Ascending aorta (tissue), 2 donors: ENCODE data around the gene LAMTOR3. TPM values are rescaled to one million over a fixed set of nuclear protein-coding genes. Genes with fewer than 3 reads are reported as not detected.

Source experiments
- DNase-seq, 2 donors: peaks; one replicate each; pipeline ENCODE4 v3.0.0-alpha.2; 2019; ENCODE audit warnings: low spot score in 2 of 2
- H3K27ac ChIP-seq, 2 donors: fragments of 200-600 bp; sonication (generic); one replicate each; pipeline ENCODE4 v1.5.1; 2016 to 2017; ENCODE audit warnings: mild to moderate bottlenecking in 1 of 2
- H3K27me3 ChIP-seq: fragments of 200-600 bp; sonication (generic); one replicate; pipeline ENCODE4 v1.5.1; 2017
- H3K36me3 ChIP-seq, 2 donors: fragments of 200-600 bp; sonication (generic); one replicate each; pipeline ENCODE4 v1.5.1; 2016
- H3K4me1 ChIP-seq, 2 donors: fragments of 200-600 bp; sonication (generic); one replicate each; pipeline ENCODE4 v1.5.1; 2016 to 2017; ENCODE audit warnings: mild to moderate bottlenecking in 1 of 2
- H3K4me3 ChIP-seq, 2 donors: fragments of 200-600 bp; sonication (generic); one replicate each; pipeline ENCODE4 v1.5.1; 2016 to 2017; ENCODE audit warnings: mild to moderate bottlenecking in 1 of 2
- H3K9me3 ChIP-seq, 2 donors: fragments of 200-600 bp; sonication (generic); one replicate each; pipeline ENCODE4 v1.5.1; 2016
- CTCF ChIP-seq, 3 experiments: fragments of 200-600 bp in 2 of 3; fragments of 450-650 bp in 1 of 3; sonication (generic) in 2 of 3; IDR thresholded peaks; one replicate each; pipeline ENCODE4 v1.5.1; 2016 to 2019; ENCODE audit warnings: antibody characterized with exemption in 3 of 3, mild to moderate bottlenecking in 1 of 3, moderate library complexity in 1 of 3
- intact Hi-C: fragments of 100-400 bp; cut with DNase I; formaldehyde crosslinking; loops from one replicate; pipeline ENCODE4 v1.15.1; 2023
- total RNA-seq: library from RNA; depleted of rRNA; stranded (reverse); fragments of >200 nt; gene quantifications from one replicate; pipeline ENCODE4 v1.1.0, GENCODE V29; 2016

LAMTOR3 gene
- total RNA-seq, 1 donor from 2014 or later = 9.6 TPM

DNA sequence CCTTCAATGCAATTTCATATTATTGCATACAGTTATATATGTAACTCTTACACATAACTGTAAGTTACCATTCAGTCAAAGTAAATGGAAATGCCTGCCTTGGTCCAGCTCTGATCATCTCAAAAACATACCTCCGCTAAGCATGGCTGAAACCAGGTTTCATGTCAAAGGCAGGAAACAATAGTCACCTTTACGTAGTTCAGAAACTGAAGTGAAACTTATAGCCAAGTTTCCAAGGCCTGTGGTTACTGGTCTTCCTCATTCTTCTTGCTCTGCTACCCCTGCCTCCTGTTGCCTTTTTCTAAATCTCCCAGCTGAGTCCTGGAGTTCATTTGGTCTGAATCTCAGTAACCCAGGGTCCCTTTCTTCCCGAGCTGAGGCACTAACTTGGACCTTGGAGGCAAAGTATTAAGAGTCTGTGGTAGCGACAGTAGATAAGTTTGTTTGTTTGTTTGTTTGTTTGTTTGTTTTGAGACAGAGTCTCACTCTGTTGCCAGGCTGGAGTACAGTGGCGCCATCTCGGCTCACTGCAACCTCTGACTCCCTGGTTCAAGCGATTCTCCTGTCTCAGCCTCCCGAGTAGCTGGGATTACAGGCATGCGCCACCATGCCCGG lies 46.8 kb downstream of the LAMTOR3 start:
- no peak for DNase-seq
- Histone ChIP-seq H3K4me3 (no peak overlapping the region), H3K27me3 (no peaks in the 10 kb centered on the region), H3K27ac (no peak overlapping the region), H3K9me3 (no peaks in the 10 kb centered on the region), H3K4me1 (peaks cover 0 to 3% of the 10 kb centered on the region in 2 donors), H3K36me3 (no peaks in the 10 kb centered on the region)
- intact Hi-C loops = no loop called here
- TF ChIP-seq CTCF (IDR thresholded peaks at IDR 0.05) = no peak

DNA sequence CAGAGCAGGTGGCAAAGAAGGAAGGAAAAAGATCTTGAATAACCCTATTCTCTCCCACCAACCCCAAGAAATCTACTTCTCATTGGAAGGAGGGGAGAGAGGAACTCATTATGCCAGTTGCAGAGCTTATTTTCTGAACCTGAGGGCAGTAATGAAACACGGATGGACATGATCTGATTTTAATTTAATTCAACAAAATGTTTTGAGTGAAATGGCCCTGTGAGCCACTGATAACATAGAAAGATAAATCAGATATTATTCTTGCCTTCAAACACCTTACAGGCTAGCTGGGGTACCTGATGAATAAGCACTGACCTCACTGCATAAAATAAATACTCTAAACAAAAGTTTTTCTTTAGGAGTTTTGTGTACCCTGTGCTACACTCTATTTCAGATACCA lies 47.3 kb downstream of the LAMTOR3 start:
- H3K4me1 ChIP-seq = peaks cover 0 to 3% of the 10 kb centered on the region in 2 donors
- no peaks in the 10 kb centered on the region for H3K27me3 ChIP-seq
- no peak for TF ChIP-seq CTCF (IDR thresholded peaks at IDR 0.05)
- no peak for DNase-seq
- no peak overlapping the region for H3K27ac ChIP-seq
- no peak overlapping the region for H3K4me3 ChIP-seq
- intact Hi-C loops = no loop called here
- H3K9me3 ChIP-seq = no peaks in the 10 kb centered on the region
- no peaks in the 10 kb centered on the region for H3K36me3 ChIP-seq

DNA sequence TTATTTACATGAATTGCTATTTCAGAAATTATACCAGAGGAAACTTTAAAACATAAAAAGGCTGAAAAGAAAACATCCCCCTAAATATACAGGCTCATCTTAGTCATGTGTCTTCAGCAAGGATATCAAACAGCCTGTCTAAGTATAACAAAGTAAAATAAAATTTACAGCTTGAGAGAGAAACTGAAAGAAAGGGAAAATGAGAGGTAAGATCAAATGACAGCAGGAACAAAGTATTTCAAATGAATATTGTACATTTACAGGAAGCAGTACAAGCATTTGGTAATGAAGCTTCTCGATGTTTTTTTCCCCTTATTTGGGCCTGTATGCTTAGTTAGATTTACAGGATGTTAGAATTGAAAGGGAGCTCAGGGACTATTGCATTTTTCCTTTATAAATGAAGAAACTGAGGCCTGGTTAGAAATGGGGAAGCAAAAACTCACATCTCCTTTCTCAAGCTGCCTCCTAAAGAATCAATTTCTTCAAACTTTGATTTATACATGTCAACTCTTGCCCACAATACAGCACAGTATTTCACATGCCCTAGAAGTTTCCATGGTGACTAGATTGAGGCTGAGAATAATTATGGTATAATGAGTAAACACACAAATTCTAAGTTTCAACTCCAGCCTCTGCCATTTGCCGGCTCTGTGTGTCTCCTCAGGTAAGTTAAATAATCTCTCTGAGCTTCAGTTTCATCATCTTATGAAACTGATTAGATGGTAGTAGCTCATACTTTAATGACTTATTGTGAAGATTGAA lies 48.3 kb downstream of the LAMTOR3 start:
- intact Hi-C loops = no loop called here
- H3K4me3 ChIP-seq = no peak overlapping the region
- peaks cover 0 to 3% of the 10 kb centered on the region in 2 donors for H3K4me1 ChIP-seq
- DNase-seq = no peak
- no peaks in the 10 kb centered on the region for H3K27me3 ChIP-seq
- no peak overlapping the region for H3K27ac ChIP-seq
- TF ChIP-seq CTCF (IDR thresholded peaks at IDR 0.05) = no peak
- no peaks in the 10 kb centered on the region for H3K36me3 ChIP-seq
- no peaks in the 10 kb centered on the region for H3K9me3 ChIP-seq

DNA sequence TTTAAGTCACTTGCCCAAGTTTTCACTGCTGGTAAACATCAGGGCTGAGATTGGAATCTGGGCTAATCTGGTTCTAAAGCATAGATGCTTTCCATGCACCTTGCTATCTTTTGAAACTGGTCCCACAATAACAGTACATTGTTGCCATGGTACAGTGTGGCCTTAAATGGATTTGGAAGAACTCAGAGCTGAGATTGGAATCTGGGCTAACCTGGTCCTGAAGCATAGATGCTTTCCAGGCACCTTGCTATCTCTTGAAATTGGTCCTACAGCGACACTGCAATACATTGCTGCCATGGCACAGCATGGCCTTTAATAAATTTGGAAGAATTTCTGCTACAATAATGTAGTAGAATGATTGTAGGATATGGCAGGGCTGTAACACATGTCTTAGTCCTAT lies 49.0 kb downstream of the LAMTOR3 start:
- H3K4me1 ChIP-seq = peaks cover 0 to 3% of the 10 kb centered on the region in 2 donors
- no peak for TF ChIP-seq CTCF (IDR thresholded peaks at IDR 0.05)
- intact Hi-C loops = no loop called here
- no peaks in the 10 kb centered on the region for H3K27me3 ChIP-seq
- H3K4me3 ChIP-seq = no peak overlapping the region
- no peak overlapping the region for H3K27ac ChIP-seq
- H3K9me3 ChIP-seq = no peaks in the 10 kb centered on the region
- no peaks in the 10 kb centered on the region for H3K36me3 ChIP-seq
- no peak for DNase-seq

DNA sequence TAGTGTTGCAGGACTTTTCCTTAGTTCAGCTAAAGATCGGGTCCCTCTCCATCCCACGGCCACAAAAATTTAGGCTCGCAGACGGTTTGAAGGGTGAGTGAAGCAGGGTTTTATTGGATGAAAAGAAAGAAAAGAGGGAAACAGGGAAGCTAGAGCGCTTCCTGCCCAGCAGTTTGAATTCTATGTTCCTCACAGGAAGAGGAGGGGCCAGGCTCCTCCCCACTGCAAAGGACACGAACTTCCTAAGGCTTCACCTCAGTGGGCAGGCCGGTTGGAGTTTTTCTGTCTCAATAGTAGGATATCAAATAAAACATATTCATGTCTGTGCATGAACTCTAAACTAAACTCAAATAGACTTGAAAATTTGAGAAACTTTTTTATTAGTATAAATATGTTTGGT lies 50.2 kb downstream of the LAMTOR3 start:
- Histone ChIP-seq H3K9me3 (no peaks in the 10 kb centered on the region), H3K36me3 (no peaks in the 10 kb centered on the region), H3K4me3 (no peak overlapping the region), H3K27me3 (no peaks in the 10 kb centered on the region), H3K4me1 (peaks cover 0 to 3% of the 10 kb centered on the region in 2 donors), H3K27ac (no peak overlapping the region)
- no peak for DNase-seq
- TF ChIP-seq CTCF (IDR thresholded peaks at IDR 0.05) = no peak
- intact Hi-C loops = no loop called here
